NCI-H1048 (cell line): ENCODE measurements around the gene SCARB2.
"Not testable (repeated sequence)": the region's sequence is repeated elsewhere in the genome, so short reads cannot be mapped to it uniquely, and the experiment has no call there.

ENCODE experiments used
- DNase-seq: peaks from one replicate; lab custom pipeline; 2025; lab: John Stamatoyannopoulos, UW

The SCARB2 gene, protein sequence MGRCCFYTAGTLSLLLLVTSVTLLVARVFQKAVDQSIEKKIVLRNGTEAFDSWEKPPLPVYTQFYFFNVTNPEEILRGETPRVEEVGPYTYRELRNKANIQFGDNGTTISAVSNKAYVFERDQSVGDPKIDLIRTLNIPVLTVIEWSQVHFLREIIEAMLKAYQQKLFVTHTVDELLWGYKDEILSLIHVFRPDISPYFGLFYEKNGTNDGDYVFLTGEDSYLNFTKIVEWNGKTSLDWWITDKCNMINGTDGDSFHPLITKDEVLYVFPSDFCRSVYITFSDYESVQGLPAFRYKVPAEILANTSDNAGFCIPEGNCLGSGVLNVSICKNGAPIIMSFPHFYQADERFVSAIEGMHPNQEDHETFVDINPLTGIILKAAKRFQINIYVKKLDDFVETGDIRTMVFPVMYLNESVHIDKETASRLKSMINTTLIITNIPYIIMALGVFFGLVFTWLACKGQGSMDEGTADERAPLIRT

DNA sequence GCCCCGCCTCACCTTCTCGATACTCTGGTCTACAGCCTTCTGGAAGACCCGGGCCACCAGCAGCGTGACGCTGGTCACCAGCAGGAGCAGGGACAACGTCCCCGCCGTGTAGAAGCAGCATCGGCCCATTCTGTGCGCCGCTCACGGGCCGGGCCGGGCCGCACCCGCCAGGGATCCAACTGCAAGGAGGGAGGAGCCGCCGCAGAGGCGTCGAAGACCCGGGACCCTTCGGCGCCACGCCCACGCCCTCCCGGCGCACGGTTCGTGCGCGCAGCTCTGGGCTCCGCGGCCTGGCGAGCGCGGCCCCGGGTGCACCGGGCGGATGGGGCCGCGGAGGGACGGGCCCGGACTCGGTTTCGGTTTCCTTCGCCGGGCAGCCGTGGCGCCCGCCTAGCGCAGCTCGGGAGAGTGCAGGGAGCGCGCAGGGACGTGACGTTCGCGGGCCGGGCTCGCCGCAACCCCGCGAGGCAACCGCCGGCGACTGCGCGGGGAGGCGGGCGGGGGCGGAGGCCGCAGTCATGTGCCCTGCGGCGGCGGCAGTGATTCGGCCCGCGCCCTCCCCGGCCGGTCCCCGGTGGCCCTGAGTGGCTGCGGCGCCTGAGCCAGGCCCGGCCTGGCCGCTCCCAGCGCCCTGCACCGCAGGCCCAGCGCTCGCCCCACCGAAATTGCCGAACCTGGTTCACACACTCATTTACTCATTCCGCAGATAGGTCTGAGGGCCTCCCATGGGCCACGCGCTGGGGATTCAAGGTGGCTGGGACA lies at the start of gene SCARB2:
SCARB2 (minus strand) TSS at position 410 of the 762 bp plus-strand sequence; CDS start at position 129, 281 bp downstream.
- DNase-seq = peak; percentile 43

GRCh38 chr4:76260571-76260970 lies 46.9 kb upstream of the SCARB2 start:
- DNase-seq = no peak

DNA sequence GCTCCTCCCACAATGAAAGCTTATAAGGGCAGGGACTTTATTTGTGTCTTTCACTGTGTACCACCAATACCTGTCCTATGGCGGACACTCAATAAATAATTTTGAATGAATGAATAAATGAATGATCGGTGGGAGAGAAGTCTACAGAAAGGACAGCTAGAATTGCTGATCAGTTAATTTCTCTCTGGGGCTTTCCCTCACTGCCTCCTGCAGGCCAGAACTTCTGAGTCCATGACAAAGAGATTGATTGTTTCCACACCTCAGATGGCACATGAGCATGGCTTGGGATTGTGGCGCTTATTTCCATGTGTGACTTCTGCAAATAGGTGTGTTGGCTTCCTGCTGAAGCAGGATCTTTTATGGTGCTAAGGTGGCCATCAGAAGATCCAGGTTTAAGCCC lies 44.2 kb upstream of the SCARB2 start:
- no peak for DNase-seq

- DNase-seq = no peak
Measured at GRCh38 chr4:76256968-76257367, 43.3 kb upstream of the SCARB2 start.

- no peak for DNase-seq
Measured at GRCh38 chr4:76256032-76256431, 42.4 kb upstream of the SCARB2 start.

DNA sequence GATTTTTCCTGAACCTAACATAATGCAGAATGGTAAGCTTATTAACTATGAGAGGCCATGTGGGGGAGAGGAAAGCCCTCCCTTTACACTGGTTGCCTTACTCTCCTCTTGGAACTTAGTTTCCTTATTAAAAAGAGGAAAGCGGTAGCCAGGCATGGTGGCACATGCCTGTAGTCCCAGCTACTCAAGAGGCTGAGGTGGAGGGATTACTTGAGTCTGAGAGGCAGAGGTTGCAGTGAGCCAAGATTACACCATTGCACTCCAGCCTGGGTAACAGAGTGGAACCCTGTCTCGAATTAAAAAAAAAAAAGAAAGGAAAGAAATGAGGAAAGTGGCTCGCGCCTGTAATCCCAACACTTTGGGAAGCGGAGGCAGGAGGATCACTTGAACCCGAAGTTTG lies 39.9 kb upstream of the SCARB2 start:
- no peak for DNase-seq

GRCh38 chr4:76252271-76252653 lies 38.6 kb upstream of the SCARB2 start:
- DNase-seq = no peak

- DNase-seq = peak; percentile 12
Measured at GRCh38 chr4:76251441-76252270, 38.0 kb upstream of the SCARB2 start, which contains the start of gene FAM47E. TSS of gene FAM47E (plus strand) at chr4:76251721. CDS start at chr4:76251747, 26 bp downstream.

- no peak for DNase-seq
Measured at GRCh38 chr4:76250962-76251361, 37.3 kb upstream of the SCARB2 start.

DNA sequence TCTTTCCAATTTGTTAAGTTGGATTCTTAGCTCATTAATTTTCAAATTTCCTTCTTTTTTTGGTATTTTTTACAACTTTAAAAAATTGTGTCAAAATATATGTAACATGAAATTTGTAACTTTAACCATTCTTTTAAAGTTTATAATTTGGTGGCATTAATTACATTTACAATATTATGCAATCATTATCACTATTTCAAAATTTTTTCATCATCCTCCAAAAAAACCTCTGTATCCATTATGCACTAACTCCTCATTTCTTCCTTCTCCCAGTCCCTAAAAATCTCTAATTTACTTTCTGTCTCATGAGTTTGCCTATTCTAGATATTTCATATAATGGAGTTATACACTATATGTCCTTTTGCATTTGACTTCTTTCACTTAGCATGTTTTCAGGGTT lies 33.2 kb upstream of the SCARB2 start:
- no peak for DNase-seq

GRCh38 chr4:76246025-76246424 lies 32.4 kb upstream of the SCARB2 start:
- DNase-seq = no peak

GRCh38 chr4:76243877-76244276 lies 30.3 kb upstream of the SCARB2 start:
- DNase-seq = not testable (repeated sequence)

DNA sequence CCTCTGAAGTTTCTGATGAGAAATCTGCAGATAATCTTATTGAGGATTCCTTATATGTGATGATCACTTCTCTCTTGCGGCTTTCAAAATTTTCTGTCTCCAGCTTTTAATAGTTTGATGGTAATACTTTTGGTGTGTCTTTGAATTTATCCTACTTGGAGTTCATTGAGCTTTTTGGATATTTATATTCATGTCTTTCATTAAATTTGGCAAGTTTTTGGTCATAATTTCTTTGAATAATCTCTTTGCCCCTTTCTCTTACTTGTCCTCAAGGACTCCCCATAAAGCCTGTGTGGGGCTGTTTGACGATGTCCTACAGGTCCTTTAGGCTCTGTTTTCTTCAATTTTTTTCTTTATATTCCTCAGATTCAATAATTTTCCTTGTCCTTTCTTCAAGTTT lies 26.6 kb upstream of the SCARB2 start:
- no peak for DNase-seq

DNA sequence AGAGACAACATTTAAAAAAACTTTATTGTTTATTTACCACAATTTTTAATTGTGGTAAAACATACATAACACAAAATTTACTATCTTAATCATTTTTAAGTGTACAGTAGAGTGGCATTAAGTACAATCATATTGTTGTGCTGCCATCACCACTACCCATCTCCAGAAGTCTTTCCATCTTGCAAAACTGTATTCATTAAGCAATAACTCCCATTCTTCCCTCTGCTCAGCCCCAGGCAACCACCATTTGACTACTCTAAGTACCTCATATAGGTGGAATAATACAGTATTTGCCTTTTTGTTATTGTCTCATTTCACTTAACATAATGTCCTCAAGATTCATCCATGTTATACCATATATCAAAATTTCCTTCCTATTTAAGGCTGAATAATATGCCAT lies 25.1 kb upstream of the SCARB2 start:
- DNase-seq = no peak

- DNase-seq = no peak
Measured at GRCh38 chr4:76238236-76238635, 24.6 kb upstream of the SCARB2 start.

- peak; percentile 41 for DNase-seq
Measured at GRCh38 chr4:76235915-76236314, 22.3 kb upstream of the SCARB2 start.

DNA sequence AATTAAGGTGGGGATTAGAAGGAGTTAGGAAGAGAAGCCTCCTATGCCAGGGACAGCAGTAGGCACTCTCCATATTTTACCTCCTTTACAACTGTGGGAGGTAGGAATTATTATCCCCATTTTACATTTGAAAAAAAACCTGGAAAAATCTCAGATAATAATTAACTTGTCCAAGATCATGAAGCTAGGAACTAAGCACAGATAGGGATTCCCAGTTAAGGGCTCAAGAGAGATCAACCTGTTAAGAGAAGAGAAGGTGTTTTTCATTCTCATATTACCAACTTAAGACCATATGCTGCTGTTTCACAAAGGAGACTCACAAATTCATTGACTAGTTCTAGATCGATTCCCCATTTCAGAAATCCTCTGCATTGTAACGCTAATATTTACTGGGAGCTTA lies 21.8 kb upstream of the SCARB2 start:
- DNase-seq = no peak

- DNase-seq = no peak
Measured at GRCh38 chr4:76234679-76235044, 21.0 kb upstream of the SCARB2 start.

DNA sequence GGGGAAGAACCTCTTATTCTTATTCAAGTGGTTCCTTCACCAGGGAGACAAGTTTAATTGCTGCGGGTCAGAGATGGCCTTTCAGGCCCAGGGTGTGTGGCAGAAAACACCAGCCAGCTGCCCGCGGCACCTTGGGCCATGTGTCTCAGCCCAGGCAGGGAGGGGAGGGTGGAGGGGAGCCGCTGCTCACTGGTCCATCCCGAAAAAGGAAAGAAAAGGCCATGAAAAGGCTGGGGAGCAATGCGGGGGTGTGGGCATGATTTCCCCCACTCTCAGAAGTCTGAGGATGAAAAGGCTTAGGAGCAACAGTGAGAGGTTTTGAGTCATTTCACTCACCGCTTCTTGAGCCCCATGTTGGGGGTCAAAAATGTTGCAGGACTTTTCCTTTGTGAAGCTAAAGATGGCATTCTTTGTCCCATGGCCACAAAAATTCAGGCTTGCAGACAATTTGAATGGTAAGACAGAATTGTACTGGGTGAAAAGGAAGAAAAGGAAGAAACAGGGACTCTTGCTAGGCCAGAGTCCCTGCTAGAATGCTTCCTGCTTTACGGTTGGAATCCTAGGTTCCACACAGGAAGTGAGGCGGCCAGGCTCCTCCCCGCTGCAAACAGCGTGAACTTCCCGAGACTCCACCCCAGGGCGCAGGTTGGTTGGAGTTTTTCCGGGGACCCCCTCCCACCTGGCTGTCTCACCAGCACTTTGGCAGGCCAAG lies 20.5 kb upstream of the SCARB2 start:
- no peak for DNase-seq

DNA sequence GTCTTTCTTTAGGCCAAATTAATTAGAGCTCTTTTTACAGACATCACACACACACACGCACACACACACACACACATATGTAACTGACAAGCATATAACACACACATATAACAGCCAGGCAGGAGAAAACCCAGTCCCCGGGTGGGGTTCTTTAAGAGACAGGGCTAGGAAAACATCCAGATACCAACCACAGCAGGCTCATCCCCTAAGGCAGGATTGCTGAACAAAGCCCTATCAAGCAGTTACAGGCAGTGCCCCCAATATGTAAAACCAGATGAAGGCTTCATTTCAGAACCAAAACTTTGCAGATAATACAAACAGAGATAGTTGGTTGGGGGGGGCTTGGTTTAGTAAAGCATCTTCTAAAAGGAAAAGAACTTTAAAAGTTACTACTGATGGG lies 19.9 kb upstream of the SCARB2 start:
- DNase-seq = no peak

GRCh38 chr4:76233083-76233482 lies 19.5 kb upstream of the SCARB2 start:
- no peak for DNase-seq

GRCh38 chr4:76232681-76233080 lies 19.1 kb upstream of the SCARB2 start:
- no peak for DNase-seq
